CMK (cell line): Measurements from ENCODE around the gene DNAJB5.
"Not testable (repeated sequence)": the region's sequence is repeated elsewhere in the genome, so short reads cannot be mapped to it uniquely, and the experiment has no call there.

ENCODE experiments used
- DNase-seq: peaks from one replicate; pipeline ENCODE4 v3.0.0-alpha.2; 2010; ENCODE audit warnings: low read depth

DNAJB5 gene

GRCh38 chr9:35000535-35001284, 11.2 kb downstream of the DNAJB5 start:
- DNase-seq, result no peak

- DNase-seq, result no peak
Measured at GRCh38 chr9:35001285-35001677, 11.7 kb downstream of the DNAJB5 start.

- no peak for DNase-seq
Measured at GRCh38 chr9:35001803-35002502, 12.4 kb downstream of the DNAJB5 start.

GRCh38 chr9:35002623-35003022, 13.1 kb downstream of the DNAJB5 start:
- DNase-seq, result no peak

GRCh38 chr9:35004299-35004698, 14.8 kb downstream of the DNAJB5 start:
- not testable (repeated sequence) for DNase-seq

GRCh38 chr9:35010351-35010958, 20.9 kb downstream of the DNAJB5 start:
- DNase-seq, result no peak

GRCh38 chr9:35014517-35014916, 25.0 kb downstream of the DNAJB5 start:
- DNase-seq, result no peak

GRCh38 chr9:35023443-35023842, 33.9 kb downstream of the DNAJB5 start:
- not testable (repeated sequence) for DNase-seq

- no peak for DNase-seq
Measured at GRCh38 chr9:35026671-35027070, 37.1 kb downstream of the DNAJB5 start.

GRCh38 chr9:35027374-35027773, 37.8 kb downstream of the DNAJB5 start:
- no peak for DNase-seq

GRCh38 chr9:35027860-35028259, 38.3 kb downstream of the DNAJB5 start:
- DNase-seq, result no peak

GRCh38 chr9:35028341-35028740, 38.8 kb downstream of the DNAJB5 start:
- DNase-seq, result no peak

GRCh38 chr9:35029241-35029640, 39.7 kb downstream of the DNAJB5 start:
- DNase-seq, result no peak

- DNase-seq, result no peak
Measured at GRCh38 chr9:35029852-35030251, 40.3 kb downstream of the DNAJB5 start.

- DNase-seq, result no peak
Measured at GRCh38 chr9:35033101-35033500, 43.6 kb downstream of the DNAJB5 start.

- no peak for DNase-seq
Measured at GRCh38 chr9:35035851-35036701, 46.5 kb downstream of the DNAJB5 start.

- DNase-seq, result no peak
Measured at GRCh38 chr9:35042081-35042604, 52.6 kb downstream of the DNAJB5 start.

GRCh38 chr9:35042891-35043545, 53.5 kb downstream of the DNAJB5 start:
- DNase-seq, result no peak

GRCh38 chr9:35044071-35044470, 54.5 kb downstream of the DNAJB5 start:
- no peak for DNase-seq
